Measurements from ENCODE around the gene SLC41A2.
"Not testable (repeated sequence)": the region's sequence is repeated elsewhere in the genome, so short reads cannot be mapped to it uniquely, and the experiment has no call there.

The SLC41A2 gene

GRCh38 chr12:104958001-104958804 is at the start of gene SLC41A2:
Gene SLC41A2 (minus strand): TSS chr12:104958290. CDS start chr12:104928527, 29,763 bp downstream.
- DNase-seq = peak; percentile 66

- no peak for DNase-seq
Observed at GRCh38 chr12:105001476-105001875, 43.4 kb upstream of the SLC41A2 start.

- DNase-seq = no peak
Observed at GRCh38 chr12:104999347-104999685, 41.2 kb upstream of the SLC41A2 start.

- DNase-seq = no peak
Observed at GRCh38 chr12:104998423-104999346, 40.6 kb upstream of the SLC41A2 start.

- no peak for DNase-seq
Observed at GRCh38 chr12:104997541-104997940, 39.5 kb upstream of the SLC41A2 start.

GRCh38 chr12:104994336-104994735 is 36.2 kb upstream of the SLC41A2 start:
- no peak for DNase-seq

- no peak for DNase-seq
Observed at GRCh38 chr12:104991565-104992128, 33.6 kb upstream of the SLC41A2 start.

GRCh38 chr12:104990950-104991349 is 32.9 kb upstream of the SLC41A2 start:
- no peak for DNase-seq

GRCh38 chr12:104986022-104986941 is 28.2 kb upstream of the SLC41A2 start, which contains the start of gene NOPCHAP1:
Gene NOPCHAP1 (plus strand): TSS chr12:104986316. CDS start chr12:104986353, 37 bp downstream.
- DNase-seq = peak; percentile 90

- DNase-seq = peak; percentile 2
Observed at GRCh38 chr12:104985206-104985605, 27.1 kb upstream of the SLC41A2 start.

- not testable (repeated sequence) for DNase-seq
Observed at GRCh38 chr12:104977688-104978087, 19.6 kb upstream of the SLC41A2 start.

- DNase-seq = no peak
Observed at GRCh38 chr12:104976703-104977102, 18.6 kb upstream of the SLC41A2 start.

GRCh38 chr12:104975587-104976343 is 17.7 kb upstream of the SLC41A2 start:
- DNase-seq = no peak

- no peak for DNase-seq
Observed at GRCh38 chr12:104974626-104975290, 16.7 kb upstream of the SLC41A2 start.

- no peak for DNase-seq
Observed at GRCh38 chr12:104973250-104973649, 15.2 kb upstream of the SLC41A2 start.

- DNase-seq = no peak
Observed at GRCh38 chr12:104971306-104971705, 13.2 kb upstream of the SLC41A2 start.

GRCh38 chr12:104969343-104969742 is 11.3 kb upstream of the SLC41A2 start:
- DNase-seq = no peak

GRCh38 chr12:104966677-104967076 is 8.6 kb upstream of the SLC41A2 start:
- DNase-seq = no peak

GRCh38 chr12:104964856-104965205 is 6.7 kb upstream of the SLC41A2 start:
- no peak for DNase-seq

GRCh38 chr12:104964167-104964855 is 6.2 kb upstream of the SLC41A2 start:
- peak; percentile 56 for DNase-seq
